Measurements from ENCODE around the gene GSDME. TPM values are rescaled to one million over a fixed set of nuclear protein-coding genes. Genes with fewer than 3 reads are reported as not detected.

GSDME gene
- total RNA-seq, 1 experiment from 2014 or later, result 0.48 TPM

DNA sequence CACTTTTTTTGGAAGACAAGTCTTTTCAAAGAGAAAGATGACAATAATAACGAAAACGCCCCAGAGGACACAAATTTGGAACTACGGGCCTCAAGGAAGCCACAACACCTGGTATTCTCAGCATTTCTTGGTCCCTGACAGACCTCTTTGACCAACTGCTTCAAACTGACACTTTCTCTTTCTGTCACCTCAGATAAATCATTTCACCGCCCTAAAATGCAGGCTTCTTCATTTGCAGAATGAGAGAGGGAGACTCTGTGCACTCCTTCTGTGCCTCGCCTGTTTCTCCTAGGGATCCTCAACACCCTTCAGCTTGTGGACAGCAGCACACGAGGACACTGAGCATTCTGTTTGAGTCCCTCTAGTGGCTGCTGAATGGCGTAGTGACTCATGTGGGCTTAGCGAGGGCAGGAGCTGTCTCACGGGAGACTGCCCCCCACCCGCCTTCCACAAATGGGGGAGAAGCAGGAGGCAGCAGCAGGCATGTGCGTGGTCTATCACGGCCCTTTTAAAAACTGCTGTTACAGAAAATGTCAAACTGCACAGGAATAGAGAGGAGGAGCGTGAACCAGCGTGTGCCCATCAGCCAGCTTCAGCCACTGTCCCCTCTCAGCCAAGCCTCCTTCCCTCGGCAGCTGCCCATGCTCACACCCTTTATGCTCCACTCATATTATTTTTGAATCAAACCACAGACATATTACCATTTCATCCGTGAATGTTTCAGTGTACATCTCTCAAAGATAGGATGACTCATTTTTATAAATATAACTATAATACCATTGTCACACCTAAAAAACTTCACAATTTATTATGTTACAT lies 41.4 kb downstream of the GSDME start:
- no peaks in the 10 kb centered on the region for H3K36me3 ChIP-seq (replicated peaks; ENCODE audit: control insufficient read depth, insufficient read depth, low read length)
- DNase-seq, result peak; percentile 81
- H3K27me3 ChIP-seq (ENCODE audit: control insufficient read depth, insufficient read depth, low read length), result no peaks in the 10 kb centered on the region
- no peak overlapping the region for H3K4me3 ChIP-seq (ENCODE audit: insufficient read depth, low read depth, low read length)

DNA sequence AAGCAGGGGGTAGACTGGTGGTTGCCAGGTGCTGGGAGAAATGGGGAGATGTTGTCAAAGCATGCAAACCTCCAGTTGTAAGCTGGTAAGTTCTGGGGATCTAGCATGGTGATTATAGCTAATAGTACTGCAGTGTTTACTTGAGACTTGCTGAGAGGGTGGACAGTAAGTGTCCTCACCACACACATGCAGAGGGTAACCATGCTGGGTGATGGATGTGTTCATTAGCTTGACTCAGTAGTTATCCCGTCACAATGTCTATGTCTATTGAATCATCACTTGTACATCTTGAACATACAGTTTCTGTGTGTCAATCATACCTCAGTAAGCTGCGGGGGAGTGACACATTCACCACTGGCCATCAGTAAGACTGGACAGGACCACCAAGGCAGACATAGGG lies 42.1 kb downstream of the GSDME start:
- H3K27me3 ChIP-seq (ENCODE audit: control insufficient read depth, insufficient read depth, low read length), result no peaks in the 10 kb centered on the region
- no peaks in the 10 kb centered on the region for H3K36me3 ChIP-seq (replicated peaks; ENCODE audit: control insufficient read depth, insufficient read depth, low read length)
- no peak overlapping the region for H3K4me3 ChIP-seq (ENCODE audit: insufficient read depth, low read depth, low read length)
- DNase-seq, result peak; percentile 9

DNA sequence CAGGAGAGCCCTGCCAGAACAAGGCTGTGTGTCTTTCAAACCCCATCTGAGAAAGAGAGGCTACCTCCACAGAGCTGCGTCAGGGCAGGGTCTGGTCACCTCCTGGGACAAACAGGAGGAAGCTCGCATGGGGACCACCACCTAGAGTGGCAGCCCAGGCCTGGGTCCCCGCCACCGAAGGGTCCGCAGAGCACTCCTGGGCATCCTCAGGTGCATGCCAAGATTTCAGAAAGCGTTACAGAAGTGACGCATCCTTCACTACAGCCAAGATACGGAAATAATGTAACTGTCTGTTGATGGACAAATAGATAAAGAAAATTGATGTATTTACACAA lies 42.6 kb downstream of the GSDME start:
- Histone ChIP-seq H3K27me3 (ENCODE audit: control insufficient read depth, insufficient read depth, low read length) (no peaks in the 10 kb centered on the region), H3K36me3 (replicated peaks; ENCODE audit: control insufficient read depth, insufficient read depth, low read length) (no peaks in the 10 kb centered on the region), H3K4me3 (ENCODE audit: insufficient read depth, low read depth, low read length) (no peak overlapping the region)
- DNase-seq, result peak; percentile 14

DNA sequence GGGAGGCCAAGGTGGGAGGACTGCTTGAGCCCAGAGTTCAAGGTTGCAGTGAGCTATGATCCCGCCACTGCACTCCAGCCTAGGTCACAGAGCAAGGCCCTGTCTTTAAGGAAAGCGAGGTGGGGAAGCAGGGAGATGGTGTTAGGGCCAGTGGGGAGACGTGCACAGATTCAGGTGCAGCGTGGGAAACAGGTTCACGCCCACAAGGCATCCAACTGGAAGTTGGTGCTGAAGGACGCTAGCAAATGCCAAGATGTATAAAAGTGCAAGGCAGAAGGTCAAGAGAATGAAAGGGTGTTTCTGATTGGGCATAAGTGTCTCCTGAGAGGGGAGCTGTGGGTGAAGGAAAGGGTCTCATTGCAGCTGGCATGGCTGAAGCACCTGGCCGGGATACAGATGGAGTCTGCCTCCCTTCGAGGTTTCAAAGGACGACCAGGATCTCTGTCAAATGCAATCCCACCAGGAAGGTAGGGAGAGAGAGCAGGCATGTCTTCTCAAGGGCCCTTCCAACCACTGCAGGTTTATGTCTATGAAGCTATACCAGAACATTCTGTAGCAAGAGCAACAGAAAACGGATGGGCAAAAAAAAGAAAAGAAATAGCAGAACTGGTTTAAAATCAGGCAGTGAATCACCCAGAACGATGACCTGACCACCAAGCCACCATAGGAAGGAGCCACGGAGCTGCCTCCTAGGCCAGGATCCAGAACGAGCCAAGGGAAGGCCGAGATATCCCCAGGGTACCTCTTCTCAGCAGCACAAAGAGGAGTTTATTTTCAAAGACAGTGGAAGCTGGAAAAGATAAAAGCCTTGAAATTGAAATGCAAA lies 43.2 kb downstream of the GSDME start:
- Histone ChIP-seq H3K36me3 (replicated peaks; ENCODE audit: control insufficient read depth, insufficient read depth, low read length) (no peaks in the 10 kb centered on the region), H3K27me3 (ENCODE audit: control insufficient read depth, insufficient read depth, low read length) (no peaks in the 10 kb centered on the region), H3K4me3 (ENCODE audit: insufficient read depth, low read depth, low read length) (no peak overlapping the region)
- peak; percentile 17 for DNase-seq

DNA sequence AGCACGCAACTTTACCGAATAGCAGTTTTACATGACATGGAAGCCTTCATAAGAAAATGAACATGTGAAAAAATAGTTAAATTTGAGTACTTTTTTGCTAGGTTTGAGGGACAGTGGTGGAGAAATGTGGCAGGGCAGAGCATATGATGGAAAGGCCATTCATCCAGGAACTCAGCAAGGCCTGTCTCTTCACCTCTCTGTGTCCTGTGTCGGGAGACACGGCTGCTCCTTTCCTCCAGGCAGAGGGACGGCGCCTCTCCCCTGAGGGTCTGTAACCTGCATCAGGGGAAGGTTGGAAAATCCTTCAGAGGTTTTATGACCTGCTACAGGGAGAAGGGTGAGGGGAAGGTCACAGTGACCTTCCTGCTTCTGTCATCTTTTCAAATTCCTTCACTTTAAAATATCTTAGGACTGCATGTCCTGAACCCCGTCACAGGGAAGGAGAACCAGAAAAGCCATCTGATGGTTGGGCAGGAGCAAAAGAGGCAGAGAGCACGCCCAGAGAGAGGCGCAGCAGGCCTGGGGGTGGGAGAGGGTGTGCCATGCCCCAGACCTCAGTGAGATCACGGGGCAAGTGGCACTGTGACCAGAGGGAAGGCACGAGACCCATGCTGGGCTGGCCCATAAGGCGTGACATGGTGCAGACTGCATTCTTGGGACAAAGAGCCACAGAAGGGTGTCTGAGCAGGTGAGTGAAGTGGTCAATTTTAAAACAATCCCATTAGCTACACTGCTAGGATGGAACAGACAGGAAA lies 44.0 kb downstream of the GSDME start:
- Histone ChIP-seq H3K27me3 (ENCODE audit: control insufficient read depth, insufficient read depth, low read length) (no peaks in the 10 kb centered on the region), H3K36me3 (replicated peaks; ENCODE audit: control insufficient read depth, insufficient read depth, low read length) (no peaks in the 10 kb centered on the region), H3K4me3 (ENCODE audit: insufficient read depth, low read depth, low read length) (no peak overlapping the region)
- peak; percentile 23 for DNase-seq

DNA sequence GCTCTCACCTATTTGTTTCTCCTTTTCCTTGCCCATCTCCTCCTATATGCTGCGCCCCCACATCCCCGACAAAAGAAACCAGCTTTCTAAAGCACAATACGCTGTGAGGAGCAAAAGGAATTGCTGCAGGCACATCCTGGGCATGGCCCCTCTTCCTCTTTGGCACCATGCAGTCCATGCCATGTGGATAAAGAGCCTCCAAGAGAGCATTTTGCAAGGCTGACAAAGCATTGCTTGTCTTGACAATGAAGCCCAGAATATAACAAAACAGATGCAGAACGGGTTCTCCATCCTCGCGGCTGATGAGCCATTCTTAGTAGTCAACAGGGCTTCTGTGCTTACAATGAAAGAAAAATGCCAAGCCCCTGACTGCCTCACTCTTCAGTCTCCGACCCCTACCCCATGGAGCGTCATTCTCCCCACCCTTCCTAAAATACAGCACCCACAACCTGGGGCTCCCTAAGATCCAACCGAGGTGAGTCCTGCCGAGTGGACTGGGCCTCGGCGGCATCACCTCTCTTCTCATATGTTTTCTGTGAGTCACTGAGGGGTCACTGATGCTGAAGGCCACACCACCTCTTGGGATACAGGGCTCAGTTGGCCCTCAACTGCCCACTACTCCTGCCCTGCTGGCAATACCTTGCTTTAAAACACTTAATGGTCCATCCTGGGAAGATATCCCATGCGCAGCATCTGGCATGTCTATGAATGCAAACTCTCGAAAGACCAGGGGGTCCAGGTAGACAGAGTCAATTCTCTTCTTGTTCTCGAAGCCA lies 47.5 kb downstream of the GSDME start:
- H3K4me3 ChIP-seq (ENCODE audit: insufficient read depth, low read depth, low read length), result no peak overlapping the region
- DNase-seq, result no peak
- no peaks in the 10 kb centered on the region for H3K27me3 ChIP-seq (ENCODE audit: control insufficient read depth, insufficient read depth, low read length)
- no peaks in the 10 kb centered on the region for H3K36me3 ChIP-seq (replicated peaks; ENCODE audit: control insufficient read depth, insufficient read depth, low read length)

DNA sequence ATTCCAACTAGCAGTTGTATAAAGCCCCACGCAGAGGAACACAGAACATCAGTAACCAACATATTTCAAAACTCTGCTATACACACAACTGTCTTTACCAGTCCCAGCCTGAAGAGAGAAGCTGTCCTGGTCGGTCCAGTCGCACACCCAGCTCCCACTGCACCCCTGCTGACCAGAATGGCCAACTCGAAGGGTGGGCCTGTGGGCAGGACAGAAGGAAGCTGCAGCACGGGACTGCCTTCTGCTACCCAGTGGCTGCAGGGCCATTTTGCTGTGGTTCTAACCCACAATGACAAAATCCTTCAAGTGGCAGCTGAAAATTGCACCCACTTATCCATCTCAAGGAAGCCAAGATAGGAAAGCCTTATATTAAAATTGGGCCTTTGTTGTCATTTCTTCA lies 48.2 kb downstream of the GSDME start:
- H3K36me3 ChIP-seq (replicated peaks; ENCODE audit: control insufficient read depth, insufficient read depth, low read length), result no peaks in the 10 kb centered on the region
- no peak for DNase-seq
- no peak overlapping the region for H3K4me3 ChIP-seq (ENCODE audit: insufficient read depth, low read depth, low read length)
- no peaks in the 10 kb centered on the region for H3K27me3 ChIP-seq (ENCODE audit: control insufficient read depth, insufficient read depth, low read length)

DNA sequence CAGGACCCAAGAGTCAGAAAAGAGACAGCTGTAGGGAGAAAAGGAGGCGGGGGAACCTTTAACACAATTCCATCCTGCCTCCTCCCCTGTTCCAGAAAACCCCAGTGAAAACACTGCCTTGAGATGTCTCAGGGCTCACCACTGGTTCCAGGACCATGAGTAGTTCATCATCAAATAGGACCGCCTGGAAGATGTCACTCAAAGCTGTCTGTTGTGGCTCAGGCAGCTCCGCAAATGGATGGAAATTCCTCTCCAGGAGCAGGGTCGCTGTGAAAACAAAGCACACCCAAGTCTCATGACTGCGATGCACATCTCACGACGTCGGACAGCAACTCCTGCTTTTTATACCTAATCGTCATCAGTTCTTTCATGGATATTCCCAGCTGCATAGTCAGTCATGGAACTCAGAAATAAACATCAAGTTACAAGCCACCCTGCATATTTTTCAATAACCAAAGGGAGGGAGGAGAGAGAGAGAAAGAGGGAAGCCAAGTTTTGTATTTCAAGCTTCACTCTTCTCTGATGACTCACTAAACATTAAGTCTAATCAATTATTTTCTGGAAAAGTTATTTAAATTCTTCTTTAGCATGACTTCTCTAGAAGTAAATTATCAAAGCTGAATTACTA lies 49.2 kb downstream of the GSDME start:
- Histone ChIP-seq H3K36me3 (replicated peaks; ENCODE audit: control insufficient read depth, insufficient read depth, low read length) (no peaks in the 10 kb centered on the region), H3K4me3 (ENCODE audit: insufficient read depth, low read depth, low read length) (no peak overlapping the region), H3K27me3 (ENCODE audit: control insufficient read depth, insufficient read depth, low read length) (no peaks in the 10 kb centered on the region)
- DNase-seq, result peak; percentile 28

DNA sequence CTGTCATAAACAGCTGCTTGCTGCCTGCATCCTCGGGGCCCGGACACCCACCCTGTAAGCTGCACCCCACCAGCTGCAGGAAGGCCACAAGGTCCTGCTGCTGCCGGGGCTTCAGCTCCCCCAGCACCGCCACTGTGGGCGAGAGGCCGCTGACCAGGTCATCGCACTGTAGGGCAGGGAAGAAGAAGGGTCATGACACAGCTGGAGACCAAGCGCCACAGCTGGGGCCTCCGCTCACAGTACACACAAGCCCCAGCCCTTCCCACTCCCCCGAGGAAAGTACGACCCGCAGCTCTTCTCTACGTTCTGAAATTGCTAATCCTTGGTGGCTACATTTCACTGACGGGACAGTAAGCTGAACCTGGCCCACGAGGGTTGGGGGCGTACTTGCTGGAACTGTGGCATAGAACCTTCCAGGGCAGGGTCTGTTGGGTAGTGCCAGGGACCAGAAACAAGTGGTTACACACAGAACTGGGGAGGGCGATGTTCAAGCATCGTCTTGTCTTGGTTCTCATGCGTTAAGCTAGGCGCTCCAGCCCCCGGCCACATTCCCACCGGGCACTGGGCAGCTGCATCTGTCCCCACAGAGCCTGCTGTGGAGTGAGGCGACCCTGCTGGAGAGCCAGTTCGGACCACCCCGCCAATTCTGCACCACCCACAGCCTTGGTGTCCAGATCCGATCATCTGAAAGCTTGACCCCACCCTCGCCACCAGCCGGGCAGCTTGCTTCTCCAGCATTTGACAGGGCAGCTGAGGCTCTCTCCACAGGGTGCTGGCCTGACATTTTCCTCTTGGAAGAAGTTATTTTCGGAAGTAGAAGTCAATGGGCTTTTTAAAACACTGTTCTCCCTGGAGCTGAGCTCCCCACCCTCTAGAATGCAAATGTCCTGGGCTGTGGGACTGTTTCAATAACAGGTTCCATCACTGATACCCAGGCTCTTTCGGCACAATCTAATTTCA lies 50.8 kb downstream of the GSDME start:
- DNase-seq, result peak; percentile 46
- Histone ChIP-seq H3K27me3 (ENCODE audit: control insufficient read depth, insufficient read depth, low read length) (no peaks in the 10 kb centered on the region), H3K36me3 (replicated peaks; ENCODE audit: control insufficient read depth, insufficient read depth, low read length) (no peaks in the 10 kb centered on the region), H3K4me3 (ENCODE audit: insufficient read depth, low read depth, low read length) (no peak overlapping the region)

DNA sequence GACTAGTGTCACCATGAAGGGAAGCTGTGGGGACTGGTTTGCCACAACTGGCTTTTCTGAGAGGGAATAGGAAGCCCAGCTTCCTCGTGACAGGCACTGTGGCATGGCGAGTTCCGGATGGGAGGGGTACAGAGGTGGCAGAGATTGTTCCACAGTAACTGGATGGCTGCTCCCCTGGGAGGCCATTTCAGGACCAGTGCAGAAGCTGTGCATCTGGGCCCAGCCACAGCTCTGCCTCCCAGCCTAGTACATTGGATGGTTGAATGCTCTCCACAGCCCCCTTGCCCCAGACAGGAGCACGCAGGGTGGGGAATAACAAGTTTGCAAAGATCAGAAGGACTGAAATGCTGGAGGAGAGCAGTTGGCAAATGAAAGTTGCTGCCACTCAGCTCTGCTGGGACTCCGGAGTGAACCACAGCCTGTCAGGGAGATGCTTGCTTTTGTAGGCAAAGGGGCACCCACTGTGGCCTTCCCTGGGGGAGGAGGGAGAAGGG lies 51.8 kb downstream of the GSDME start:
- no peak overlapping the region for H3K4me3 ChIP-seq (ENCODE audit: insufficient read depth, low read depth, low read length)
- no peaks in the 10 kb centered on the region for H3K36me3 ChIP-seq (replicated peaks; ENCODE audit: control insufficient read depth, insufficient read depth, low read length)
- peak; percentile 13 for DNase-seq
- H3K27me3 ChIP-seq (ENCODE audit: control insufficient read depth, insufficient read depth, low read length), result no peaks in the 10 kb centered on the region

DNA sequence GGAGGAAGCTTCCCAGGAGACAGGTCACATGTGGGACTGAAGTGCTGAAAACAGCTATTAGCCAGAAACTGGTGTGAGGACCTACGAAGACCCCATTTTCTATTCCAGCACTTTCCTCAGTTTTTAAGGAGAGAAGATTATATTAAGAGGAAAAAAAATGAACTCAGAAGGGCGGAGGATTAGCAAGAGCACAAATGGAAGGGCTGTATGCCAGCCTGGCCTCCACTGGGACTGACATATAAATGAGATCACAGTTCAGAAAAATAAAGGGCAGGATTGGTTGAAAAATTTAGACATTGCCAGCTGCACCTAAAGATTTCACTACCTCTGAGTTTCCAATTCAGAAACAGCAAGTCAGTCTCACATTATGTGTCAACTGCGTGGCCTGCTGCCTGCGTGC lies 53.0 kb downstream of the GSDME start:
- Histone ChIP-seq H3K27me3 (ENCODE audit: control insufficient read depth, insufficient read depth, low read length) (no peaks in the 10 kb centered on the region), H3K4me3 (ENCODE audit: insufficient read depth, low read depth, low read length) (no peak overlapping the region), H3K36me3 (replicated peaks; ENCODE audit: control insufficient read depth, insufficient read depth, low read length) (no peaks in the 10 kb centered on the region)
- peak; percentile 2 for DNase-seq

DNA sequence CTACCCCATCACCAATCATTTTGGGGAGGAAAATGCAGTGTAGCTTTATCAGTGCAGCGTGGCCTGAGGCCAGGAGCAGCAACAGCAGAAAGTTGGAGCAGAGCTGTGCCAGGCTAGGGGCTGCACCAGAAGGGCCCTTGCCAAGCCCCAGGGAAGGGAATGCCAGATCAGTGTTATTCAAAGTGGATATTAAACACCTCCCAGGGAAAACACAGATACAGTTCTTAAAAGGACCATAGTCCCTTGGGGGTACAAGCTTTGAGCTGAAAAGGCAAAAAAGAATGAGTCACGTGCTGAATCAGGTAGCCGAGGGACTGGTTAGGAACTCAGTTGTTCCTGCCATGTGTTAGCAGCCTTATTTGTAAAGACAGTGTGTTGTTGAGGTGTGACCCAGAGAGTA lies 54.0 kb downstream of the GSDME start:
- Histone ChIP-seq H3K36me3 (replicated peaks; ENCODE audit: control insufficient read depth, insufficient read depth, low read length) (no peaks in the 10 kb centered on the region), H3K27me3 (ENCODE audit: control insufficient read depth, insufficient read depth, low read length) (no peaks in the 10 kb centered on the region)
- DNase-seq, result peak; percentile 5

DNA sequence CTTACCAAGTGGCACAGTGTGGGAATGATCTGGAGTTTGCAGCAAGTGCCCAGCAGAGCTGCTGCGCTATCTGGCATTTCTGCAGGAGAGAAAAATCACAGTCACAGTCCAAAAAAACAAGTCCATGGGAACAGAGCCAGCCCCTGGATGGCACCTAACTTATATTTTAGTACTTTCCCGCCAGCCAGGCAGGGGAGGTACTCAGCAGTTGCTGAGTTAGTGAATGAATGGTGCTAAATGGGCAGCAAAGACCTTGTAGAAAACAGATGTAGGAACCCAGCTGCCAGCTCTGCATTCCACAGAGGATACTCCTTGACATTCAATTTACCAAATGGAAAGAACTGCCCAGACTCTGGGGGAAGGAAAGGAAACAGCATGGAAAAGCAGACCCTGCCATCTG lies 54.5 kb downstream of the GSDME start:
- DNase-seq, result peak; percentile 13
- H3K36me3 ChIP-seq (replicated peaks; ENCODE audit: control insufficient read depth, insufficient read depth, low read length), result no peaks in the 10 kb centered on the region
- no peak overlapping the region for H3K4me3 ChIP-seq (ENCODE audit: insufficient read depth, low read depth, low read length)
- H3K27me3 ChIP-seq (ENCODE audit: control insufficient read depth, insufficient read depth, low read length), result no peaks in the 10 kb centered on the region

More for the DNA sequence above, 54.0 kb downstream of the GSDME start:
- no peak overlapping the region for H3K4me3 ChIP-seq (ENCODE audit: insufficient read depth, low read depth, low read length)

Measured in H7 (cell line).